HG03045 (cell line): ENCODE results near the gene XPC.
"Not testable (repeated sequence)": the region's sequence is repeated elsewhere in the genome, so short reads cannot be mapped to it uniquely, and the experiment has no call there.

ENCODE experiments used
- ATAC-seq: cut with Tn5 transposase; IDR thresholded peaks from one replicate; pipeline ENCODE4 v1.9.1; 2021; ENCODE audit warnings: mild to moderate bottlenecking, moderate library complexity; ENCODE audit not compliant: unreplicated experiment

The XPC gene

DNA sequence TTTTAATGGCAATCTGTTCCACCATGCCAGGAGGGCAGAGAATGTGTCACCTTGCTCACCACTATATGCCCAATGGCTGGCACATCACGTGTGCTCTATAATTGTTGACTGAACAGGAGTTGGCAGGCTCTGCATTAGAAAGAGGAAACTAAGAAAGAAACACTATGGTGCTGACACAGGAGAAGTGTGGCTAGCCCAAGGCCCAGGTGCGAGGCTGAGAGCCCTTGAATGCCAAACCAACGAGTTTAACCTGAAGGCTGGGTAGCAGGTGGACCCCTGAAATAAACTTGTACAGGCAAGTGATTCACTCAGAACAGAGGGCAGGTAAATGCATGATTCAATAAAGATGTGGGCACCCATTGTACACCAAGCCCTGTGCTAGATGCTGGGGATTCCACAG lies 56.1 kb downstream of the XPC start:
- ATAC-seq, result no peak

DNA sequence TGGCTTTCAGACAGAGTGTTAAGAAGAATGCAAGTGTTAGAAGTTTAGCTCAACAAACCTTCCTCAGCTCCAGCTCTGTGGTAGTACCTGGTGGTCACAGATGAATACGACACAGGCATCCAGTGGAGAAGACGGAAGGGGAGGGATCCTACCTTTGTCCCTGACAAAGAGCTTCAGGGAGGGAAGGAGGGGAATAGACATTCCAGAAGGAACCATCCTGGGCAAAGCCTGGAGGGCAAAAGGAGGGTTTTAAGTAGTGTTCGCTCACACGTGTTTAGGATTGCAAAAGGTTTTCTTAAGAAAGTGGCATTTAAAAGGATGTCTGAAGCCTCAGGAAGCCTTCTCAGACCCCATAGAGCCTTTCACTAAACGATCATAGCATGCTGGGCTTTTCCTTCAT lies 56.5 kb downstream of the XPC start:
- no peak for ATAC-seq

DNA sequence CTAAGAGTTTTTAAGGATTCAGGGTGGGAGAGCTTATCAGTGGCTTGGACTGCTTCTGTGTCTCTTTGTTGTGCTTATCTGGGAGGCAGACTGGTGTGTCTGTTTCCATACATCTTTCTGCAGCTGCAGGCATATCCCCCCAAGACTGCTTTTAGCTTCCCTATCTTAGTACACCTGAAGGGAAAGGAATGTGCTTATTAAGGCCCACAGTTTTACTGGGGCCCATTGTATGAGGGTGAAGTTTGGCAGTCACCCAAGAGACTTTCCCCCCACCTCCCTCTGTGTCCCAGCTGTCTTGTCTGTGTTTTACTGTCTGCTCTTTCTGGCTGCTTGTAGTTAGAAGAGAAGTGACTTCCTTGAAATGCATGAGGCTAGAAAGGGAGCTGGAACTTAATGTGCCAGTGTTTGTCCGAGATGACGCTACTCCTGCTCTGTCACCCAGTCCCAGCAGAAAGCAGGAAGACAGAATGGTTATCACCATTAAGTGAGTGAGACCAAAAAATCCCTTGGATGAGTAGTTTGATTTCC lies 57.4 kb downstream of the XPC start:
- not testable (repeated sequence) for ATAC-seq

DNA sequence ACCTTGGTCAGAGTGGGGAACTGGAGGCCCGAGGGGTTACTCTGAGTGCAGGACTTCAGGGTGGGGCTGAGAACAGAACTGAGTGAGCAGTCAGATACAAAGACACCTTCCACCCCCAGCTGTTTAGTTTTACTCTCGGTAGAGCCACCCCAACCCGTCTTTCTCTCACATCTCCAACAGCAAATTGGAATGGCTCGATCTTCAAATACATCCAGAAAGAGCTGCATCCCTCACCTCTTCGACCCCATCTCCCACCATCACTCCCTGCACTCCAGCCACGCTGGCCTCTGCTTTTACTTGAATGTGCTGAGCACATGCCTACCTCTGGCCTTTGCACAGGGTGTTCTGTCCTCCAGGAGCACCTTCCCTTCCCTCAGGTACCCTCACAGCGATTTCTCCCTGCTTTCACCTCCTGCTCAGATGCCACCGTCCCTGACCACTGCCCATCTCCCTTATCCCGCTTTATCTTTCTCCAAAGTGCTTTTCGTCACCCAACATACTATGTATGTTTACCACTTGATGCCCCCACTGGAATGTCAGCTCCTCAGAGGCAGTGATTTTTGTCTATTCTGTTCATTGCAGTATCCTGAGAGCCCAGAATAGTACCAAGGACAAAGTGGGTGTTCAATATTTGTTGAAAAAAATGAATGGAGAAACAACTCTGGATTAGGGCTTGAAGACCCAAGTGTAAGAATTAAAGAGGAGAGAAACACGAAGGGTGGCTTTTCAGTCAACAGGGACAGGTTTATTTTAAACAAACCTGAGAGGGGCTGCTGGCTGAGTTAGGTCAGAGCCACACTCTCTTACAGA lies 58.1 kb downstream of the XPC start:
- no peak for ATAC-seq

DNA sequence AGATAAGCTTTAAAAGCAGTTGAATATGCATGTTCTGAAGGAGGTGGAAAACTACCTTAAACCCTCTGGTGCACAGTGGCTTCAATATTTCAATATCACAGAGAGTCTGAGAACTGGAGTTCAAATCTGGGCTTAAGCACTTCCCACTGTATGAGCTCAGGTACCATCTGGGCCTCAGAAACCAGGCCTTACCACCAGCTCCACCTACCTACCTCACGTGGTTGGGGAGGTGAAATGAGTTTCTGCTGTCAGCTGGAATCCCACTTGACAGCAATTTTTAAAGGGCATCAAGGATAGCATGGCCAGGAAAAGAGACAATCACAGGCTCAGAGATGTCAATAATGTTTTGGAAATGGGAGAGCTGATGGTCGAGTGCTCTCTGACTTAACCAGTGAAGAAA lies 58.8 kb downstream of the XPC start:
- ATAC-seq, result no peak

DNA sequence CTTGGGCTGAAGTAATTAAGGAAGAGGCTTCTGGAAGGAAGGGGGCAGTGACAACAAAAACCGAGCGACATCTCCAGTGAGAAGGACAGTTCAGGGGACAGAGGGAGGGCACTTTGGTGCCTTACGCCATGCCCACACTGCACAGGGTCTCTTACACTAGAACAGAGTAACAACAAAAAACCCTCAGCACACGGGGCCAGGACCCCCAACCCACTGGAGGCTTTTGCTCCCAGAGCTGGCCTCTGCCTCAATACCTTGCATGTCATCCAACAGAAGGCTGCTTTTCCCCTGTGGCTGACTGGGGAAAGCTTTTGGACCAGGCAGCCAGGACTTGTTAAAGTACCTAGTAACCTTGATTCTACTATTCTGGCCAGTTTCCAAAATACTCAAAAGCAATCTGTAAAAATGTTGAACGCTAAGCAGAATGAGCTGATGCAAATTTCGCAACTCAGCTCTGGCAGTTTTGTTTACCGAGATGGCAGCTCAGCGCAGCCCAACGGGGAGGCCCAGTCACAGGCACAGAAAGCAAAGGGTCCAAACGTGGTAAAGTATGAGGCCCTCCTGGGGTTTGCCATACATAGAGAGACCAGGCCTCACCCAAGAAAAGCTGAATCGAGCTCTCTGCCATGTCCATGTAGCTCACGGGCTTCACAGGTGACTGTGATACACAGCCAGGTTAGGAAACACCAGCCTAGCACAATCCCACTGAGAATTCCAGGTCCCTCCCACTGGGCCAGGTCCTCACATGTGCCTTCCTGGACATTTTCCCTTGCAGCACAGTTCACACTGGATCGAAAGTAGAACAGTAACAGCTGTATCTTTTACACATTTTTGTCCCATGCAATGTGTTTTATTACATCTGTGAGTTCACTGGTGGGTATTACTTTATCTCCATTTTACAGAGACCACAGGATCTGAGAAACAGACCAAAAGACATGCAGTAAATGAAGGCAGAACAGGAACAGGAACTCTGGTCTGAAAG lies 59.7 kb downstream of the XPC start:
- no peak for ATAC-seq

DNA sequence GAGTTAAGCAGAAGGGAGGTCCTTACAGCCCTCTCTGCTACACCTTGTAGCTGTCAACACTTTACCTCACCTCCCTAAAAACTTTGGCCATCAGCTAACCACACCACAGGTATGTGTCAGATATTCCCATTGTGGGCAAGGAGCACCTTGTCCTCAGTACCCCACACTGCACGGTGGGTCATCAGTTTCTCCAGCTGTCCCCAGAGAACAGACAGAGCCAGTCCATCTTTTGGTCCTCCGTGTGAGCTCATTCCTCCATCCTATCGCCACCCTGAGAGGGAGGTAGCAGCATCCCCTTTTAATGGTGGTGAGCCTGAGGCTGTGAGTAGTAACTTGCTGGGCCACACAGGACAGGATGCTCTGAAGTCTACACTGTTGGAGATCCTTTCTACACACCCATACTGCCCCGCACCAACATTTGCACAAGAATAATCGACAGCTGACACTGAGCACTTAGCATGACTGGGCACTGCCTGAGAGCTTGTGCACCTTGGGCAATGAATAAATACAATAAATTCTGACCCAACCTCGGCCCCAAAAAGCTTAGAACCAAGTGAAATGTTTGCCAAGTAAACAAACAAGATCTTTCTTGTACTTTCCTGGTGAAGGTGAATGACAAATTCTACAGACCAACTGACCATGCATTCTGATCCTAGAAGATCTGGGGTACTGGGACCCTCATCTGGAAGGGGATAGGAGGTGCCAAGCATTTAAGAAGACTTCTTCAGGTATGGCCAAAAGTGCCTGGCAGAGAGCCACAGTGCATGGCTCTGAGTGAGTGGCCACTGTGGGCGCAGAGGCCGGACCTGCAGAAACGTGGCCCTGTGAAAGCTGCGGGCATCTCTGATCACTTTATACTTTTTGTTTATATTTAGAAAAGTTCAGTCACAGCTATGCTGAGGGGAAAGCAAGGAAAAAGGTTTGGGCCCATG lies 60.7 kb downstream of the XPC start:
- no peak for ATAC-seq

DNA sequence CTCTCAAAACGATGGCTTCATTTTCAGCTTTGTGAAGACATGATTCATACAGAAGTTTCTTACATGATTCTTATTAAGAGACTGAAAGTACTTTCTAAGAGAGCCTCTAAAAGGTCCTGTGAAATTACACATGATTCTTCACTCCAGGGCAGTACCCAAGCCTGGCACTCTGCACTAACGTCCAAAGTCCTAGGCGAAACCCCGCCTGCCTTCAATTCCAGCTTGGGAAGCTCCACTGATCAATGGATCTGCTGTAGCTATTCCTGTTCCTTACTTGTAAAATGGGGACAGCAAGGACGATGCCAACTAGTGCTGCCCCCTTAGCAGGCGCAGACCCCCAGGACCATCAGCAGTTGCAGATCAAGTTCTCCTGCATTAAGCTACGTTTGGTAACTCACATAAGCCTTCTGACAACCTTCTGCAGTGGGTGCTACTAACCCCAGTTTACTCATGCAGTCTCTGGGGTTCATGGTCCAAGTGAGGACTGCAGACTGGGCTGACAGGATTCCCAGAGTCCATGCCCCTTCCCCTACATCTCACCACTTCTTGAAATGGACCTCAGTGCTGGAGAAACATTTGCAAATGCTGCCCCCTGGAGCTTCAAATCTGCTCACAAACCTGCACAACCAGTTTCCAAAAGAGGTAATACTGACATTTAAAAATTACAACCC lies 64.3 kb downstream of the XPC start:
- ATAC-seq, result no peak

DNA sequence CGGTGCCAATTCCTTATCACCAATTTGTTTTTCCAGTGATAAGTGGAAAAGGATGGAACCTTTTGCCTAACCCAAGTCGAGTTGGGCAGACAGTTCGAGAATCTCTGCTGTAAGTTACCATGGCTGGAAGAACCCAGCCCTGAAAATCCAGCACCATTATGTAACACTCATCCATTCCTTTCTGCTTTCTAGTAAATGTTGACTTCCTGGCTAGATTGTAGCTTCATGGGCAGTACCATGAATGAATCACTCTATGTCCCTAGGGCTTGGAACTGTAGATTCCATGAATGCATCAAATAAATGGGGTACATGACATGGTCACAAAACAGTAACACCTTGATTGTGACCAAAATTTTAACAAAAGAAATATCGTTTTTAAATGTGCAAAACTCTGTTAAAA lies 67.7 kb downstream of the XPC start:
- no peak for ATAC-seq

DNA sequence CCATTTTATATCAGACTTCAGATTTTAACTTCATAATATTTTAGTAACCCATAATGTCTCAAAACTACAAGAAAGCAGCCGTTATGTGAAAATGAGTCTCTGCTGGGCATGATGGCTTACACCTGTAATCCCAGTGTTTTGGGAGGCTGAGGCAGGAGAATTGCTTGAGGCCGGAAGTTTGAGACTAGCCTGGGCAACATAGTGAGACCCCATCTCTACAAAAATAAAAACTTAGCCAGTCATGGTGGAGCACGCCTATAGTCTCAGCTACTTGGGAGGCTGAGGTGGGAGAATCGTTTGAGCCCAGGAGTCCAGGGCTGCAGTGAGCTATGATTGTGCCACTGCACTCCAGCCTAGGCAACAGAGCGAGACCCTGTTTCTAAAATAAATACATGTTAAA lies 68.6 kb downstream of the XPC start:
- not testable (repeated sequence) for ATAC-seq

DNA sequence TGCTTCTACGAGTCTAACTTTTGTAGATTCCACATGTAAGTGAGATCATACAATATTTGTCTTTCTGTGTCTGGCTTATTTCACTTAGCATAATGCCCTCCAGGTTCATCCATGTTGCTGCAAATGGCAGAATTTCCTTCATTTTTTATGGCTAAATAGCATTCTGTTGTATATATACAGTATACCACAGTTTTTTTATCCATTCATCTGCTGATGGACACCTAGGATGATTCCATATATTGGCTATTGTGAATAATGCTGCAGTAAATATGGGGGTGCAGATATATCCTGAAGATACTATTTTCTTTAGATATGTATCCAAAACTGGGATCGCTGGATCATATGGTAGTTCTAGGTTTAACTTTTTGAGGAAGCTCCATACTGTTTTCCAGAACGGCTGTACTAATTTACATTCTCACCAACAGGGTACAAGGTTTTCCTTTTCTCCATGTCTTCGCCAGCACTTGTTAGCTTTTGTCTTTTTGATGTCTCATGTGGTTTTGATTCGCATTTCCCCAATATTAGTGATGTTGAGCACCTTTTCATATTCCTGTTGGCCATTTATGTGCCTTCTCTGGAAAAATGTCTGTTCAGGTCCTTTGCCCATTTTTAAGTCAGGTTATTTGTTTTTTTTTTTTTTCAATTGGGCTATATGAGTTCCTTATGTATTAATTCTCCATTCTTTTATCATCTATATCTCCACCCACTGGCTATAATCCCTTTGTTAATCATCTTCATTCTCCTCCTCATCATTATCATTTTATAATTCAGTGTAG lies 80.6 kb downstream of the XPC start:
- ATAC-seq, result no peak

DNA sequence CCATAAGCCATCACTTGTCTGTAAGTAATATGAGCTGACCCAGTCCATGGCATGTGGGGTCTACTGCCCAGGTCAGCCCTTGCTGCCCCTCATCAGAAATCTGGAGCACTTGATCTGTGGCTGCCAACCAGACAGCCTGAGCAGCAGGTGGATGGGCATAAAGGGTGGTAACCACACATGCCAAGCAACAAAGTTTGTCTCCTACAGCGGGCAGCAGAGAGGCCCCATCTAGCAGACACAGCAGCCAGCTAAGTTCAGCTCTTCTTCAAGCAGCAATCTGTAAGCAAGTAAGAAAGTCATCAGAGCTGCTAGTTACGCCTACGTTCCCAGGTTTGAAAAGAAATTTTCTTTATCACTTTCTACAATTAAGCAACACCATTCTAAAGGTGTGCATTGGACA lies 81.7 kb downstream of the XPC start:
- no peak for ATAC-seq
